GM18868 (cell line): ENCODE measurements around the gene SRP54.
"Not testable (repeated sequence)": the region's sequence is repeated elsewhere in the genome, so short reads cannot be mapped to it uniquely, and the experiment has no call there.

Source experiments
- ATAC-seq: cut with Tn5 transposase; IDR thresholded peaks from one replicate; pipeline ENCODE4 v1.9.1; 2021; ENCODE audit warnings: mild to moderate bottlenecking, moderate library complexity; ENCODE audit not compliant: unreplicated experiment

Gene SRP54

GRCh38 chr14:35046048-35046750, 63.4 kb downstream of the SRP54 start, which contains the start of gene FAM177A1:
TSS of gene FAM177A1 (plus strand) at chr14:35046272. CDS start at chr14:35046464, 192 bp downstream.
- peak; percentile 92 for ATAC-seq

DNA sequence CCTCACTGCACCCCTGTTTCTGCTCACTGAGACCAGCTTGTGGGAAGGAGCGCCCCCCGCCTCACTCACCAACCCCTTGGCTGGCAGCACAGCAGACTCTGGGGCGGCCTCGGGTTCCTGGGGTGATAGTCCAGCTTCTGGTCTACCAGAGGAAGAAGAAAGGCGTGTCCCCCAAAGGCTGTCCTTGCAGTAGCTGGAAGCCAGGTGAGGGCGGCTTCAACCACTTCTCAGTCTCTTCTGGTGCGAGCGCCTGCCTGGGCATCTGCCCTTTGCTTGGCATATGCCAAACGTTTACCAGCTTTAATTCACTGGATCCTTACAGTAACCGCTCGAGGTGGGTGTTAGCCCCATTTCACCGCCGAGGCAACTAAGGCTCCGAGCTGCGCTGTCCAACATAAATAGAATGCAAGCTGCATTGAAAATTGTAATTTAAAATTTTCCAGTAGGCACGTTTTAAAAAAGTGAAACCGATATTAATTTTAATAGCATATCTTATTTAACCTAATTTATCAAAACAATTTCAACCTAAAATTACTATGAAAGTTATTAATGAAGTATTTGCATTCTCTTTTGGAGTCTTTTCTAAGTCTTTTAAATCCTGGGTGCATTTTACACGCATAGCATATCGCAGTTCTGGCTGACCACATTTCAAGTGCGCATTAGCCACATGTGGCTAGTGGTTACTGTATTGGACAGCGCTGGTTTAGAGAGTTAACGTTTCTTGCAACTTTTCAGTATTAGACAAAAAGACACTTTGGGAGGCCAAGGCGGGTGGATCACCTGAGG, 64.2 kb downstream of the SRP54 start:
- peak; percentile 31 for ATAC-seq

GRCh38 chr14:35047976-35048513, 65.3 kb downstream of the SRP54 start:
- ATAC-seq, result no peak

DNA sequence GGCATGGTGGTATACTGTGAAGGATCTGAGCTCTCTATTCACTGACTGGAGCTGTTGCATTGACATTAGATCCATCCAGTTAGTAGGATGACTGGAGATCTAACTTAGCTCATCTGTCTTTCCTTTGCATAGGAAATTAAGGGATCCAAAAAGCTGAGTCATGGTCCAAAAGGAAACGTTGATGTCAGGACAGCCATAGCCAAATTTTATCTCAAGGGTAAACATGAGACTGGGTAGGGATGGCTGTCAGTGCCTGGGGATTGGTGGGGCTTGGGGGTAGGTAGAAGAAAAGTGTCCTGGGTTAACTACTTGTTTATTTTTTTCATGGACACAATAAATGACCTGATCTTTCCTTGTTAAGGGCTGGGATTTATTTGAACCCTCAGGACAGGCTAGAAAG, 67.9 kb downstream of the SRP54 start:
- no peak for ATAC-seq

GRCh38 chr14:35051796-35052195, 69.0 kb downstream of the SRP54 start:
- ATAC-seq, result no peak

DNA sequence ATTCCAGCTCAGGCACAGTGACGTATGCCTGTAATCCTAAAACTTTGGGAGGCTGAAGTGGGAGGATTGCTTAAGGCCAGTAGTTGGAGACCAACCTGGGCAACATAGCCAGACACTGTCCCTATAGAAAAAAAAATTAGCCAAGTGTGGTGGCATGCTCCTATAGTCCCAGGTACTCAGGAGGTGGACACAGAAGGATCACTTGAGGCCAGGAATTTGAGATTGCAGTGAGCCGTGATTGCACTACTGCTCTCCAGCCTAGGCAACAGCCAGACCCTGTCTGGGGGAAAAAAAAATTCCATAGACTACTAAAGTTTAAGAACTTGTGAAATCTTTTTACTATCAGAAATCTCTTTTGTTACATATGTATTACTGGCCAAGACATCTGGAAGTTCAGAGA, 69.8 kb downstream of the SRP54 start:
- no peak for ATAC-seq

DNA sequence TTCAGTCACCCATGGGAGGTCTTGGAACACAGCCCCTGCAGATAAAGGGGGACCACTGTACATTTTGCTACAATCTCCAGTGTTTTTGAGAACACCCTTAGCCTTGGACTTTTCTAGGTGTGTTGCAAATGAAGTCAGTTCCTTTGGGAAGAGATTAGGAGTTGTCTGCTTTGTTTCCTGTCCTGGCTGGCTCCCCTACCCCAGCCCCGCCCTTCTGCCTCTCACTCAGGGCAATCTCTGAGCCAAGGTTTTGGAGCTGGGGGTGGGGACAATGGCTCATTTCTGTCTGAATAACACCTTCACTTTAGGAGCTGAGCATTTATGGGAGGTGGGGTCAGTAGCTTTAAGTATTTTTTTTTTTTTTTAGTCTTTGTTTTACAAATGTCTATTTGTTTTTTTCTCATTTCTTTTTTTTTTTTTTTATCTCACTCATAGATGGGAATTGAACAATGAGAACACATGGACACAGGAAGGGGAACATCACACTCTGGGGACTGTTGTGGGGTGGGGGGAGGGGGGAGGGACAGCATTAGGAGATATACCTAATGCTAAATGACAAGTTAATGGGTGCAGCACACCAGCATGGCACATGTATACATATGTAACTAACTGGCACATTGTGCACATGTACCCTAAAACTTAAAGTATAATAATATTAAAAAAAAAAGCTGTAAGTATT, 78.5 kb downstream of the SRP54 start:
- not testable (repeated sequence) for ATAC-seq

GRCh38 chr14:35065731-35066130, 82.9 kb downstream of the SRP54 start:
- ATAC-seq, result not testable (repeated sequence)

DNA sequence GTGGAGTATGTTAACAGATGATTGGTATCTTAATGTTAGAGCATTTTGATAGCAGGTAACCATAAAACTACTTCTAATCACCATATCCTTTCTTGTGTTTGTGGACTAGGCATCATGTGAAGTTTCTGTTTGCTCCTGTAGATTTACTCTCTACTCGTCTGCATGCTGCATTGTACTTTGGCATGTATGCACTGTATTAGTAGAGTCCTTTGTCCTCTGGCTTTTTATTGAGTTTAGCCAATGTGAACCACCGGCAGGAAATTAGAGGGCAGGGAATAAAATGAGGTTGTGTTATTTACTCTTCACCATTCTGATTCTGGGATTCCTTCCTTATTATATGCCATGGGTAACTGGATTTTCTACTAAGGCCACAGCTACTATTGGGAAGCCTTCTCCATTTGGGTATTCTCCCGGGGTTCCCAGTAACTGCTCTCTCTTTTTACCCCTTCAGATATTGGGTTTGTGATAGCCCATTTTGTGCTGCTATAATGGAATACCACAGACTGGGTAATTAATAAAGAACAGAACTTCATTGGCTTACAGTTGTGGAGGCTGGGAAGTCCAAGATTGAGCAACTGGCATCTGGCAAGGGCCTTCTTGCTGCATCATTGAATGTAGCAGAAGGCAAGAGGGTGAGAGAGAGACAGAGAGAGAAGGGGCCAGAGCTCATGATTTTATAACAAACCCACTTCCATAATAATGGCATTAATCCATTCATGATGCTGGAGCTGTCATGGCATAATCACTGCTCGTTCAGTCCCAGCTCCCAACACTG, 85.6 kb downstream of the SRP54 start:
- no peak for ATAC-seq

DNA sequence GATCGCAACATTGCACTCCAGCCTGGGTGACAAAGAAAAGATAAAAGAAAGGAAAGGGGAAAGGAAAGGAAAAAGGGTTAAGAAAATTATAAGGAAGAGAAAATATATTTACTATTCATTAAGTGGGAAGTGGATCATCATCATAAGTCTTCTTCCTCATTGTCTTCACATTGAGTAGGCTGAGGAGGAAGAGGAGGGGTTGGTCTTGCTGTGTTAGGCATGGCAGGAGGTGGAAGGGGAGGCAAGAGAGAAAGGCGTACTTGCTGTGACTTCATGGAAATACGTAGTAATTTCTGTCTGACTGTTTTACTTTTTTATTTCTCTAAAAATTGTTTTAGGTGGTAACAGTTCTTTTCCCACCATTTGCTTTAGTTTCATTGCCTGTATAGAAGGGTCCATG, 89.4 kb downstream of the SRP54 start:
- no peak for ATAC-seq

- no peak for ATAC-seq
Observed at GRCh38 chr14:35073486-35073885, 90.7 kb downstream of the SRP54 start.

DNA sequence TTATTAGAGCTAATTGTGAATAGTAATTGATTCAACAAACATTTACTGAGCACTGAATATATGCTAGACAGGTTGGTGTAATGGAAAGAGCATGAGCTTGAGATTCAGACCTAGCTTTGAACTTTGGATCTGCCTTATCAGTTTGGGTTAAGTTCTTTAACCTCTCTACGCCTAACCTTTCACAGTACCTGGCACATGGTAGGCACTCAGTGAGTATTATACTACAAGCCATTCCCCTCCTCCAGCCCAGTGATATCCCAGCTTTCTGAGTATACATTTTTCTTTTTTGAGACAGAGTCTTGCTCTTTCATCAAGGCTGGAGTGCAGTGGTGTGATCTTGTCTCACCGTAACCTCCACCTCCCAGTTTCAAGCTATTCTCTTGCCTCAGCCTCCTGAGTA, 95.3 kb downstream of the SRP54 start:
- no peak for ATAC-seq
